ENCODE results near the gene CHCHD10. TPM values are rescaled to one million over a fixed set of nuclear protein-coding genes. Genes with fewer than 3 reads are reported as not detected.

CHCHD10 gene
- total and polyA plus RNA-seq, 2 of the 8 experiments (the other 6 are each of a cell fraction or from before 2014, with no cell fraction given): 58.3 to 94.5 TPM

DNA sequence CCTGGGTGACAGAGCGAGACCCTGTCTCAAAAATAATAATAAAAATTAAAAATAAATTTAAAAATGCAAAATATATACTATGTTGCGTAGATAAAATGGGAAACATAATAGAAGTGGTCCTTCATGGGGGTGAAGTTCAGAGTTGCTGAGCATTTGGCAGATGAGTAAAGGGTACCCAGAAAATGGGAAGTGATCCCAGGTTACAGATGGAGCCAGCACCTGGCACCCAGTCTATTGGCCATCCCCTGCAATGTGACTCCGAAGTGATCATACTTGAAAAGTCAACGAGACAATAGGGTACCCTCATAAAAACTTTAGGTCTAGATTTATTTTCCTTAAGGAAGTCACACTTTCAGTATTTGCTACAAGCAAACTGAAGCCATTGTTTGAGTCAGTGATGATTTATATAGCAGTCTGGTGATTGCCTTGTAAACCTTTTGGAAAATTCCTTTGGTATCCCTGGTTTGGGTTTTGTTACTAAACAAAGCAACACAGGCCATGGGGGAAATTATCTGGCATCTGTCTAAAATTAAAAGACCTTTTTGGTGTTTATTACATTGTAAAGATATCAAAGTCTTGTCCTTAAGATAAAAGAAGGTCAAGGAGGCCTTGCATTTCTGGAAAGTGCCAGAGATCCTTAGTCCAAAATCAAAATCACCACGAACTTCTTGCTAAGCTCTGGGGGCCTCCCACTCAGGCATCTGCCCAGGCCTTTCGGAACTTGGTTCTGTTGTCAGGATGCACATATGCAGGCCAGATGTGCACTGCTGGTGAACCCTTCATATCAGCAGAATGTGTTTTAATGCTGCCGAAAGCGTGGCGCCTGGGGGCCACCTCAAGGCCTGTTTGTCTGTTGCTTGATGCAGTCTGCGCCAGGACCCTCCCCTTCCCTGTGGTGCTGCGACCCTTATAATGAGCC lies 23.3 kb upstream of the CHCHD10 start:
- FAIRE-seq (no peak), DNase-seq (ENCODE audit: low read depth in 1 of 2, low spot score in 2 of 2) (no peak)
- Histone ChIP-seq H3K4me2 (ENCODE audit: insufficient read depth in 1 of 2, low read depth in 2 of 2, low read length in 2 of 2) (no peak overlapping the region), H3K14ac (ENCODE audit: insufficient read length) (no peak overlapping the region), H3K56ac (replicated peaks; ENCODE audit: insufficient read length, low read depth, low read length) (no peak overlapping the region), H2BK120ac (replicated peaks; ENCODE audit: low read depth, low read length) (no peak overlapping the region), H3K4ac (replicated peaks; ENCODE audit: insufficient read length, low read depth, low read length) (no peak overlapping the region), H3K4me3 (ENCODE audit: extremely low read depth in 1 of 4, insufficient read depth in 2 of 4, low read depth in 3 of 4, low read length in 4 of 4) (no peak overlapping the region), H4K91ac (replicated peaks; ENCODE audit: insufficient read length, low read length) (no peak overlapping the region), H4K8ac (ENCODE audit: extremely low read depth, insufficient read depth, low read length) (no peak overlapping the region), H3K18ac (ENCODE audit: extremely low read depth, low read length) (no peak overlapping the region), H2AK5ac (ENCODE audit: low read depth, low read length) (no peak overlapping the region), H2BK15ac (ENCODE audit: low read length) (no peak overlapping the region), H3K27ac (ENCODE audit: low read depth, low read length) (no peak overlapping the region), H4K5ac (ENCODE audit: insufficient read length, low read depth, low read length) (no peak overlapping the region), H3K9me3 (ENCODE audit: insufficient read depth in 2 of 2, low read depth in 1 of 2, low read length in 1 of 2) (no peaks in the 10 kb centered on the region), H3K4me1 (replicated peaks in 1 of 4; ENCODE audit: control insufficient read depth in 3 of 4, insufficient read depth in 4 of 4, low read length in 3 of 4) (peaks cover 0 to 10% (median 4%) of the 10 kb centered on the region in 4 experiments; a peak in 6 of 7 replicates), H2BK5ac (ENCODE audit: low read depth, low read length) (no peak overlapping the region), H3K23me2 (ENCODE audit: low read depth, low read length) (peaks cover 3% of the 10 kb centered on the region; the same call in 1 of the 2 replicates), H3K27me3 (replicated peaks in 1 of 4; ENCODE audit: control insufficient read depth in 3 of 4, extremely low read depth in 1 of 4, insufficient read depth in 3 of 4, low read length in 3 of 4) (no peaks in the 10 kb centered on the region), H3K79me2 (ENCODE audit: control insufficient read depth in 1 of 2, insufficient read depth in 2 of 2, low read length in 2 of 2) (peaks cover 22 to 56% of the 10 kb centered on the region in 2 experiments), H4K20me1 (replicated peaks in 1 of 2; ENCODE audit: control insufficient read depth in 1 of 2, insufficient read depth in 2 of 2, low read length in 2 of 2) (peaks cover 4 to 24% of the 10 kb centered on the region in 2 experiments), H3K79me1 (ENCODE audit: low read depth, low read length) (peaks cover 3% of the 10 kb centered on the region; the same call in 1 of the 2 replicates), H2BK12ac (ENCODE audit: low read depth, low read length) (no peak overlapping the region), H2AFZ (ENCODE audit: low read length) (no peak overlapping the region), H3K23ac (ENCODE audit: insufficient read length) (no peak overlapping the region), H3K9ac (replicated peaks in 1 of 4; ENCODE audit: extremely low read depth in 1 of 4, low read depth in 3 of 4, low read length in 3 of 4) (no peak overlapping the region), H3K36me3 (ENCODE audit: control insufficient read depth in 2 of 4, insufficient read depth in 4 of 4, low read length in 3 of 4) (peaks cover 9 to 23% (median 17%) of the 10 kb centered on the region in 4 experiments; a peak in 7 of 8 replicates), H2BK20ac (ENCODE audit: low read length) (no peak overlapping the region)
- ChIA-PET CTCF (ENCODE audit: partially characterized antibody) (interaction anchor here (6.4 kb wide), 1 partner anchor 21 kb away, joined by 47 read pairs; the partner anchor contains the start of genes CHCHD10 and MMP11), POLR2A (ENCODE audit: partially characterized antibody) (no interaction called here)
- 84% methylated on average over 11 of the region's 11 CpGs; no CpG with 5 or more reads in 1 of the 2 experiments for WGBS, 2 experiments (ENCODE audit: extremely low coverage in 1 of 2, insufficient coverage in 1 of 2, insufficient read length in 1 of 2, insufficient replicate concordance in 2 of 2, low coverage in 1 of 2, low lambda C conversion rate in 2 of 2, missing lambda C conversion rate in 1 of 2)
- no peak for TF ChIP-seq CHD2 (IDR thresholded peaks at IDR 0.05; ENCODE audit: low read length)
- TF ChIP-seq, protein P1, sequence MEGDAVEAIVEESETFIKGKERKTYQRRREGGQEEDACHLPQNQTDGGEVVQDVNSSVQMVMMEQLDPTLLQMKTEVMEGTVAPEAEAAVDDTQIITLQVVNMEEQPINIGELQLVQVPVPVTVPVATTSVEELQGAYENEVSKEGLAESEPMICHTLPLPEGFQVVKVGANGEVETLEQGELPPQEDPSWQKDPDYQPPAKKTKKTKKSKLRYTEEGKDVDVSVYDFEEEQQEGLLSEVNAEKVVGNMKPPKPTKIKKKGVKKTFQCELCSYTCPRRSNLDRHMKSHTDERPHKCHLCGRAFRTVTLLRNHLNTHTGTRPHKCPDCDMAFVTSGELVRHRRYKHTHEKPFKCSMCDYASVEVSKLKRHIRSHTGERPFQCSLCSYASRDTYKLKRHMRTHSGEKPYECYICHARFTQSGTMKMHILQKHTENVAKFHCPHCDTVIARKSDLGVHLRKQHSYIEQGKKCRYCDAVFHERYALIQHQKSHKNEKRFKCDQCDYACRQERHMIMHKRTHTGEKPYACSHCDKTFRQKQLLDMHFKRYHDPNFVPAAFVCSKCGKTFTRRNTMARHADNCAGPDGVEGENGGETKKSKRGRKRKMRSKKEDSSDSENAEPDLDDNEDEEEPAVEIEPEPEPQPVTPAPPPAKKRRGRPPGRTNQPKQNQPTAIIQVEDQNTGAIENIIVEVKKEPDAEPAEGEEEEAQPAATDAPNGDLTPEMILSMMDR (IDR thresholded peaks at IDR 0.05; ENCODE audit: control extremely low read depth in 1 of 3, insufficient read depth in 1 of 3, low read depth in 1 of 3, low read length in 3 of 3): no peak
- TF ChIP-seq, protein P2, sequence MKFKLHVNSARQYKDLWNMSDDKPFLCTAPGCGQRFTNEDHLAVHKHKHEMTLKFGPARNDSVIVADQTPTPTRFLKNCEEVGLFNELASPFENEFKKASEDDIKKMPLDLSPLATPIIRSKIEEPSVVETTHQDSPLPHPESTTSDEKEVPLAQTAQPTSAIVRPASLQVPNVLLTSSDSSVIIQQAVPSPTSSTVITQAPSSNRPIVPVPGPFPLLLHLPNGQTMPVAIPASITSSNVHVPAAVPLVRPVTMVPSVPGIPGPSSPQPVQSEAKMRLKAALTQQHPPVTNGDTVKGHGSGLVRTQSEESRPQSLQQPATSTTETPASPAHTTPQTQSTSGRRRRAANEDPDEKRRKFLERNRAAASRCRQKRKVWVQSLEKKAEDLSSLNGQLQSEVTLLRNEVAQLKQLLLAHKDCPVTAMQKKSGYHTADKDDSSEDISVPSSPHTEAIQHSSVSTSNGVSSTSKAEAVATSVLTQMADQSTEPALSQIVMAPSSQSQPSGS (IDR thresholded peaks at IDR 0.05; ENCODE audit: low read length): no peak
- no peak for TF ChIP-seq KDM1A (IDR thresholded peaks at IDR 0.05; ENCODE audit: borderline replicate concordance, low read length)
- no peak for TF ChIP-seq SP1 (IDR thresholded peaks at IDR 0.05; ENCODE audit: low read depth, low read length)
- TF ChIP-seq ZNF274 (IDR thresholded peaks at IDR 0.05; ENCODE audit: borderline replicate concordance, extremely low read depth, low read length): no peak
- TF ChIP-seq CBX8 (IDR thresholded peaks at IDR 0.05; ENCODE audit: borderline replicate concordance, low read depth, low read length): no peak
